Body of pancreas (tissue), 4 donors: Measurements from ENCODE around the gene ANG. TPM values are rescaled to one million over a fixed set of nuclear protein-coding genes. Genes with fewer than 3 reads are reported as not detected.

ENCODE experiments used
- ATAC-seq: fragments of 150-250 bp; one replicate; pipeline ENCODE4 v1.9.1; 2016
- DNase-seq, 4 donors: peaks; one replicate each; pipeline ENCODE4 v3.0.0-alpha.2; 2019
- H3K27ac ChIP-seq, 4 donors: fragments of 200-600 bp; sonication (generic); 1 replicate in 3 of 4; 2 replicates in 1 of 4; pipeline versions ENCODE4 v1.5.1 to v1.6.1; 2016 to 2019; ENCODE audit warnings: mild to moderate bottlenecking in 1 of 4, mixed read lengths in 1 of 4, moderate library complexity in 1 of 4
- H3K27me3 ChIP-seq, 2 donors: fragments of 200-600 bp; sonication (generic); one replicate each; pipeline ENCODE4 v1.6.0; 2016; ENCODE audit warnings: mild to moderate bottlenecking in 1 of 2
- H3K36me3 ChIP-seq, 2 donors: fragments of 200-600 bp; sonication (generic); replicated peaks in 1 of 2; 2 replicates each; pipeline ENCODE4 v1.5.1; 2016; ENCODE audit warnings: low read depth in 2 of 2; ENCODE audit not compliant: insufficient read depth in 1 of 2
- H3K4me1 ChIP-seq: fragments of 200-600 bp; sonication (generic); one replicate; pipeline ENCODE4 v1.6.0; 2016
- H3K4me3 ChIP-seq, 2 donors: fragments of 200-600 bp; sonication (generic); 1 replicate in 1 of 2; 2 replicates in 1 of 2; pipeline ENCODE4 v1.5.1; 2016 to 2019
- H3K9me3 ChIP-seq, 3 donors: fragments of 200-600 bp; sonication (generic); 1 replicate in 2 of 3; 2 replicates in 1 of 3; pipeline ENCODE4 v1.5.1; 2016
- CTCF ChIP-seq, 7 experiments: fragments of 450-650 bp in 4 of 7; fragments of 200-600 bp in 3 of 7; sonication (generic) in 3 of 7; IDR thresholded peaks; one replicate each; pipeline ENCODE4 v1.5.1; 2016 to 2019; ENCODE audit warnings: antibody characterized with exemption in 7 of 7
- POLR2A ChIP-seq, 3 donors: fragments of 450-650 bp; IDR thresholded peaks; one replicate each; pipeline ENCODE4 v1.6.1; 2016; ENCODE audit warnings: antibody characterized with exemption in 3 of 3, mild to moderate bottlenecking in 2 of 3
- WGBS, 2 donors: methylation state at CpG; one replicate each; pipeline ENCODE4 v1.1.5; 2017; 5-methylcytosine and 5-hydroxymethylcytosine counted together
- intact Hi-C: fragments of 100-400 bp; cut with DNase I; formaldehyde crosslinking; loops from one replicate; pipeline ENCODE4 v1.15.1; 2023
- total RNA-seq, 2 donors: library from RNA; depleted of rRNA; stranded (reverse); fragments of >200 nt; gene quantifications; one replicate each; pipeline ENCODE4 v1.1.0, GENCODE V29; 2016

The ANG gene
- total RNA-seq, 2 donors from 2014 or later = 24.1 to 28.0 TPM

- ATAC-seq (peak; percentile 37), DNase-seq (peak; percentile 38 to 67 (median 44))
- peaks cover 60% of the 10 kb centered on the region for H3K4me1 ChIP-seq
- intact Hi-C loops = no loop called here
- 31 to 41% methylated on average over 5 of the region's 5 CpGs for WGBS, 2 donors
- H3K36me3 ChIP-seq = no peaks in the 10 kb centered on the region
- H3K27ac ChIP-seq = peak overlapping the region; percentile 58 to 99 (median 97)
- TF ChIP-seq POLR2A (IDR thresholded peaks at IDR 0.05) (peak in 2 of 3 donors; percentile 33 to 36), CTCF (IDR thresholded peaks at IDR 0.05) (no peak)
- no peaks in the 10 kb centered on the region for H3K9me3 ChIP-seq
- no peak overlapping the region for H3K4me3 ChIP-seq
- no peaks in the 10 kb centered on the region for H3K27me3 ChIP-seq
Measured at GRCh38 chr14:20687362-20688166, 1.0 kb upstream of the ANG start.

- H3K27ac ChIP-seq = peak overlapping the region in 2 of 4 donors; percentile 37 to 60
Measured at GRCh38 chr14:20690848-20691640, 2.5 kb downstream of the ANG start.

GRCh38 chr14:20692116-20692751, 3.7 kb downstream of the ANG start:
- Histone ChIP-seq H3K9me3 (no peaks in the 10 kb centered on the region), H3K4me1 (peaks cover 37% of the 10 kb centered on the region), H3K4me3 (no peak overlapping the region), H3K27me3 (no peaks in the 10 kb centered on the region), H3K36me3 (peaks cover 0 to 2% of the 10 kb centered on the region in 2 donors), H3K27ac (no peak overlapping the region)
- ATAC-seq = no peak
- no peak for TF ChIP-seq CTCF (IDR thresholded peaks at IDR 0.05)
- TF ChIP-seq POLR2A (IDR thresholded peaks at IDR 0.05) = no peak
- DNase-seq = no peak
- intact Hi-C loops = no loop called here
- WGBS, 2 donors = 84% methylated on average over 7 of the region's 7 CpGs

More at GRCh38 chr14:20690848-20691640, 2.5 kb downstream of the ANG start:
- Histone ChIP-seq H3K4me3 (no peak overlapping the region), H3K36me3 (peaks cover 0 to 2% of the 10 kb centered on the region in 2 donors), H3K4me1 (peaks cover 43% of the 10 kb centered on the region), H3K27me3 (no peaks in the 10 kb centered on the region), H3K9me3 (no peaks in the 10 kb centered on the region)
- peak; percentile 81 for ATAC-seq
- WGBS, 2 donors = 8 to 9% methylated on average over 9 of the region's 9 CpGs
- peak; percentile 72 to 97 (median 95) for TF ChIP-seq CTCF (IDR thresholded peaks at IDR 0.05)
- TF ChIP-seq POLR2A (IDR thresholded peaks at IDR 0.05) = no peak
- peak; percentile 65 to 81 (median 68) for DNase-seq
- intact Hi-C loops = no loop called here

GRCh38 chr14:20696764-20697163, 8.2 kb downstream of the ANG start:
- no peak overlapping the region for H3K27ac ChIP-seq
- 74 to 81% methylated on average over 5 of the region's 5 CpGs for WGBS, 2 donors
- H3K9me3 ChIP-seq = no peaks in the 10 kb centered on the region
- H3K4me1 ChIP-seq = no peaks in the 10 kb centered on the region
- no peaks in the 10 kb centered on the region for H3K27me3 ChIP-seq
- H3K4me3 ChIP-seq = no peak overlapping the region
- TF ChIP-seq CTCF (IDR thresholded peaks at IDR 0.05) (no peak), POLR2A (IDR thresholded peaks at IDR 0.05) (no peak)
- DNase-seq (no peak), ATAC-seq (no peak)
- H3K36me3 ChIP-seq = peaks cover 0 to 6% of the 10 kb centered on the region in 2 donors
- intact Hi-C loops = loop anchor here (5.0 kb wide), 1 partner anchor 161 kb away; no protein-coding TSS in a partner anchor
